GM23338 (cell line): Measurements from ENCODE around the gene DHRS13. TPM values are rescaled to one million over a fixed set of nuclear protein-coding genes. Genes with fewer than 3 reads are reported as not detected.

Experiments
- ATAC-seq: fragments of 200-7000 bp; cut with Tn5 transposase; 3 replicates; pipeline ENCODE4 v1.9.1; 2020
- DNase-seq: peaks from one replicate; pipeline ENCODE4 v3.0.0-alpha.2; 2015; ENCODE audit warnings: low spot score
- H2AFZ ChIP-seq: fragments of 200-600 bp; sonication (generic); 2 replicates; pipeline ENCODE4 v1.8.0; 2016; ENCODE audit warnings: antibody characterized with exemption, mild to moderate bottlenecking, moderate library complexity
- H3F3A ChIP-seq: fragments of 200-600 bp; sonication (generic); replicated peaks from 2 replicates; pipeline ENCODE4 v1.8.0; 2017; ENCODE audit warnings: antibody characterized with exemption, mixed run types, low read depth
- H3K27ac ChIP-seq: fragments of 200-600 bp; sonication (generic); 2 replicates; pipeline ENCODE4 v1.6.1; 2016; ENCODE audit warnings: low read depth
- H3K27me3 ChIP-seq: fragments of 200-600 bp; sonication (generic); 2 replicates; pipeline ENCODE4 v1.8.0; 2016; ENCODE audit warnings: mild to moderate bottlenecking, mixed run types, moderate library complexity; ENCODE audit not compliant: insufficient read depth
- H3K36me3 ChIP-seq: fragments of 200-600 bp; sonication (generic); 2 replicates; pipeline ENCODE4 v1.8.0; 2016; ENCODE audit warnings: mild to moderate bottlenecking; ENCODE audit not compliant: insufficient read depth
- H3K4me1 ChIP-seq: fragments of 200-600 bp; sonication (generic); 2 replicates; pipeline ENCODE4 v1.8.0; 2016; ENCODE audit warnings: mild to moderate bottlenecking, moderate library complexity; ENCODE audit not compliant: insufficient read depth
- H3K4me2 ChIP-seq: fragments of 200-600 bp; sonication (generic); 2 replicates; pipeline ENCODE4 v1.7.1; 2017; ENCODE audit warnings: mixed run types
- H3K4me3 ChIP-seq: fragments of 200-600 bp; sonication (generic); 2 replicates; pipeline ENCODE4 v1.6.1; 2016; ENCODE audit warnings: mixed run types
- H3K79me2 ChIP-seq: fragments of 200-600 bp; sonication (generic); replicated peaks from 2 replicates; pipeline ENCODE4 v1.8.0; 2017; ENCODE audit warnings: mild to moderate bottlenecking; ENCODE audit not compliant: insufficient read depth
- H3K9me2 ChIP-seq: fragments of 200-600 bp; sonication (generic); 2 replicates; pipeline ENCODE4 v1.8.0; 2017; ENCODE audit not compliant: insufficient read depth
- H4K20me1 ChIP-seq: fragments of 200-600 bp; sonication (generic); replicated peaks from 2 replicates; pipeline ENCODE4 v1.8.0; 2017; ENCODE audit warnings: mild to moderate bottlenecking; ENCODE audit not compliant: insufficient read depth
- H3K27ac Mint-ChIP-seq: 2 replicates; pipeline ENCODE4 v1.8.0; 2020; ENCODE audit warnings: inconsistent platforms, mild to moderate bottlenecking, moderate library complexity, mixed read lengths
- H3K27me3 Mint-ChIP-seq: 3 replicates; pipeline ENCODE4 v1.8.0; 2022; ENCODE audit warnings: low read depth, mild to moderate bottlenecking, moderate library complexity, mixed read lengths, inconsistent platforms; ENCODE audit not compliant: insufficient read depth, poor library complexity
- H3K36me3 Mint-ChIP-seq: 3 replicates; pipeline ENCODE4 v1.8.0; 2021; ENCODE audit warnings: low read depth, mild to moderate bottlenecking, inconsistent platforms, moderate library complexity, mixed read lengths
- H3K4me1 Mint-ChIP-seq: 3 replicates; pipeline ENCODE4 v1.8.0; 2020; ENCODE audit warnings: mild to moderate bottlenecking, inconsistent platforms, mixed read lengths
- H3K4me3 Mint-ChIP-seq: 3 replicates; pipeline ENCODE4 v1.8.0; 2021; ENCODE audit warnings: moderate library complexity, mild to moderate bottlenecking, inconsistent platforms, mixed read lengths
- H3K9me3 Mint-ChIP-seq: 3 replicates; pipeline ENCODE4 v1.8.0; 2020; ENCODE audit warnings: moderate library complexity, mild to moderate bottlenecking, inconsistent platforms, mixed read lengths
- CREB1 ChIP-seq: fragments of 250-450 bp; sonication (Bioruptor Pico); IDR thresholded peaks from 2 replicates; pipeline ENCODE4 v1.5.0; 2020; ENCODE audit warnings: low read depth, mild to moderate bottlenecking, moderate library complexity
- CTCF ChIP-seq, 2 experiments: fragments of 200-600 bp in 1 of 2; sonication (generic) in 1 of 2; conservative IDR thresholded peaks; 2 replicates each; pipeline versions ENCODE4 v1.5.1 to v1.6.1; 2016 to 2017; ENCODE audit warnings: antibody characterized with exemption in 2 of 2, low read depth in 2 of 2, mild to moderate bottlenecking in 2 of 2, moderate library complexity in 1 of 2
- EZH2 ChIP-seq: fragments of 200-600 bp; sonication (generic); IDR thresholded peaks from one replicate; pipeline ENCODE4 v1.8.0; 2017; ENCODE audit warnings: antibody characterized with exemption, mild to moderate bottlenecking, low read depth; ENCODE audit not compliant: unreplicated experiment
- EZH2phosphoT487 ChIP-seq: fragments of 200-600 bp; sonication (generic); IDR thresholded peaks from one replicate; pipeline ENCODE4 v1.8.1; 2018; ENCODE audit warnings: antibody characterized with exemption; ENCODE audit not compliant: unreplicated experiment
- JUNB ChIP-seq: IDR thresholded peaks from one replicate; pipeline ENCODE4 v1.6.1; 2016; ENCODE audit warnings: antibody characterized with exemption; ENCODE audit not compliant: unreplicated experiment
- NANOG ChIP-seq: IDR thresholded peaks from 2 replicates; pipeline ENCODE4 v1.6.1; 2016; ENCODE audit warnings: antibody characterized with exemption, borderline replicate concordance
- POLR2AphosphoS5 ChIP-seq: IDR thresholded peaks from 2 replicates; pipeline ENCODE4 v1.6.1; 2016; ENCODE audit warnings: antibody characterized with exemption, low read depth
- REST ChIP-seq: IDR thresholded peaks from one replicate; pipeline ENCODE4 v1.6.1; 2018; ENCODE audit warnings: antibody characterized with exemption; ENCODE audit not compliant: unreplicated experiment
- STAT1 ChIP-seq: IDR thresholded peaks from one replicate; pipeline ENCODE4 v1.6.1; 2016; ENCODE audit warnings: antibody characterized with exemption; ENCODE audit not compliant: unreplicated experiment
- ZNF114 ChIP-seq: fragments of 250-450 bp; sonication (Bioruptor Pico); IDR thresholded peaks from 2 replicates; pipeline ENCODE4 v1.5.0; 2020; ENCODE audit warnings: mild to moderate bottlenecking, moderate library complexity
- polyA plus RNA-seq: library from polyadenylated mRNA; unstranded; fragments of >200 nt; fragmentation: Nextera tagmentation; extraction: Ambion mirVana; gene quantifications from 2 replicates; pipeline ENCODE4 v1.2.1, GENCODE V29; 2016
- total RNA-seq: library from RNA; depleted of rRNA; stranded (reverse); fragments of >200 nt; shearing (Covaris generic); gene quantifications from 2 replicates; pipeline ENCODE4 v1.2.3, GENCODE V29; 2014
- TF ChIP-seq, protein P1 (sequence below): fragments of 250-450 bp; sonication (Bioruptor Pico); IDR thresholded peaks from 2 replicates; pipeline ENCODE4 v1.5.0; 2020; ENCODE audit warnings: mild to moderate bottlenecking, moderate library complexity

Gene DHRS13
- total and polyA plus RNA-seq, 2 experiments from 2014 or later: 5.4 to 34.2 TPM

DNA sequence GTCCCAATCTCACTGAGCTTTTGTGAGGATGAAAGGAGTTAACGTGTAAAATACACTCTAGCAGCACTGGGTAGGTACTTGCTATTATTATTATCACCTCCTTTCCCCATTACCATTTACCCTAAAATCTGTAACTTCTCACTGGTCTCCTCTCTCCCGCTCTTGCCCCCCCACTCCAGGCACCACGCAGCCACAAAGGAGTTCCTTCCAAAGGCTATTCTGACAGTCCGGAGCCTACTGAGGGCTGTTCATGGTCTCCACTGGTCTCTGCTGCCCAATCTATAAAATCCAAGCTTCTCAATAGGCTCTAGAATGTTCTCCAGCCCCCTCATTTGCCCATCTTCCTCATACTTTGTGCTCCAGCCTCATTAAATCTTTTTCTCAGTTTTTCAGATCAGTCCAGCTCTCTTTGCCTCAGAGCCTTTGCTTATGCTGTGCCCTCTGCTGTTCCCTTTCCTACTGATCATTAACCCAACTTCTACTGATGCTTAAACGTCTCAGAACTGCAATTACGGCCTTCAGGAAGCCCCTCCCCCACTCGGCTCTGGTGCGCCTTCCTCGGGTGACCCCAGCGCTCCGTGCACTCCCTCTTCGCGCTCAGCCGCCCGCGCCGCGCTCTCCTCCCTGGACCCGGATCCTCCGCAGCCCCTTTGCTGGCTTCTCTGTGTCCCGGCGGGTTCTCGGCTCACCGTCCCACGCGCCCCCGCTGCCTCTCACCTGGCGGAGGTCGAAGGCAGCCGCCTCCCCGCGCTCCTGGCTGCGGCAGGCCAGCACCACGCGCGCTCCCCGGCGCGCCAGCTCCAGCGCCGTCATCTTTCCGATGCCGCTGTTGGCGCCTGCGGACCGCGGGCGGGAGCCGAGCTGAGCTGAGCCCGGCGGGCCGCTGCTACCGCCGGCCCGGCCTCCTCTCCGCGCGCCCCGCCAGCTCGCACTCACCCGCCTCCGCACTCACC, 737 bp downstream of the DHRS13 start:
- Histone ChIP-seq H3K4me2 (peak overlapping the region; percentile 92), H2AFZ (peak overlapping the region; percentile 95), H3K9me2 (no peaks in the 10 kb centered on the region), H3K4me1 (peaks cover 23% of the 10 kb centered on the region), H3K79me2 (peaks cover 19% of the 10 kb centered on the region; the same call in 1 of the 2 replicates), H3K27me3 (no peaks in the 10 kb centered on the region), H3K4me3 (peak overlapping the region; percentile 92), H3K36me3 (peaks cover 5% of the 10 kb centered on the region; the same call in 1 of the 2 replicates), H3F3A (peaks cover 44% of the 10 kb centered on the region), H4K20me1 (peaks cover 5% of the 10 kb centered on the region), H3K27ac (no peak overlapping the region)
- TF ChIP-seq EZH2phosphoT487: no peak
- TF ChIP-seq NANOG: no peak
- no peak for TF ChIP-seq STAT1
- TF ChIP-seq ZNF114: no peak
- TF ChIP-seq, protein P1, sequence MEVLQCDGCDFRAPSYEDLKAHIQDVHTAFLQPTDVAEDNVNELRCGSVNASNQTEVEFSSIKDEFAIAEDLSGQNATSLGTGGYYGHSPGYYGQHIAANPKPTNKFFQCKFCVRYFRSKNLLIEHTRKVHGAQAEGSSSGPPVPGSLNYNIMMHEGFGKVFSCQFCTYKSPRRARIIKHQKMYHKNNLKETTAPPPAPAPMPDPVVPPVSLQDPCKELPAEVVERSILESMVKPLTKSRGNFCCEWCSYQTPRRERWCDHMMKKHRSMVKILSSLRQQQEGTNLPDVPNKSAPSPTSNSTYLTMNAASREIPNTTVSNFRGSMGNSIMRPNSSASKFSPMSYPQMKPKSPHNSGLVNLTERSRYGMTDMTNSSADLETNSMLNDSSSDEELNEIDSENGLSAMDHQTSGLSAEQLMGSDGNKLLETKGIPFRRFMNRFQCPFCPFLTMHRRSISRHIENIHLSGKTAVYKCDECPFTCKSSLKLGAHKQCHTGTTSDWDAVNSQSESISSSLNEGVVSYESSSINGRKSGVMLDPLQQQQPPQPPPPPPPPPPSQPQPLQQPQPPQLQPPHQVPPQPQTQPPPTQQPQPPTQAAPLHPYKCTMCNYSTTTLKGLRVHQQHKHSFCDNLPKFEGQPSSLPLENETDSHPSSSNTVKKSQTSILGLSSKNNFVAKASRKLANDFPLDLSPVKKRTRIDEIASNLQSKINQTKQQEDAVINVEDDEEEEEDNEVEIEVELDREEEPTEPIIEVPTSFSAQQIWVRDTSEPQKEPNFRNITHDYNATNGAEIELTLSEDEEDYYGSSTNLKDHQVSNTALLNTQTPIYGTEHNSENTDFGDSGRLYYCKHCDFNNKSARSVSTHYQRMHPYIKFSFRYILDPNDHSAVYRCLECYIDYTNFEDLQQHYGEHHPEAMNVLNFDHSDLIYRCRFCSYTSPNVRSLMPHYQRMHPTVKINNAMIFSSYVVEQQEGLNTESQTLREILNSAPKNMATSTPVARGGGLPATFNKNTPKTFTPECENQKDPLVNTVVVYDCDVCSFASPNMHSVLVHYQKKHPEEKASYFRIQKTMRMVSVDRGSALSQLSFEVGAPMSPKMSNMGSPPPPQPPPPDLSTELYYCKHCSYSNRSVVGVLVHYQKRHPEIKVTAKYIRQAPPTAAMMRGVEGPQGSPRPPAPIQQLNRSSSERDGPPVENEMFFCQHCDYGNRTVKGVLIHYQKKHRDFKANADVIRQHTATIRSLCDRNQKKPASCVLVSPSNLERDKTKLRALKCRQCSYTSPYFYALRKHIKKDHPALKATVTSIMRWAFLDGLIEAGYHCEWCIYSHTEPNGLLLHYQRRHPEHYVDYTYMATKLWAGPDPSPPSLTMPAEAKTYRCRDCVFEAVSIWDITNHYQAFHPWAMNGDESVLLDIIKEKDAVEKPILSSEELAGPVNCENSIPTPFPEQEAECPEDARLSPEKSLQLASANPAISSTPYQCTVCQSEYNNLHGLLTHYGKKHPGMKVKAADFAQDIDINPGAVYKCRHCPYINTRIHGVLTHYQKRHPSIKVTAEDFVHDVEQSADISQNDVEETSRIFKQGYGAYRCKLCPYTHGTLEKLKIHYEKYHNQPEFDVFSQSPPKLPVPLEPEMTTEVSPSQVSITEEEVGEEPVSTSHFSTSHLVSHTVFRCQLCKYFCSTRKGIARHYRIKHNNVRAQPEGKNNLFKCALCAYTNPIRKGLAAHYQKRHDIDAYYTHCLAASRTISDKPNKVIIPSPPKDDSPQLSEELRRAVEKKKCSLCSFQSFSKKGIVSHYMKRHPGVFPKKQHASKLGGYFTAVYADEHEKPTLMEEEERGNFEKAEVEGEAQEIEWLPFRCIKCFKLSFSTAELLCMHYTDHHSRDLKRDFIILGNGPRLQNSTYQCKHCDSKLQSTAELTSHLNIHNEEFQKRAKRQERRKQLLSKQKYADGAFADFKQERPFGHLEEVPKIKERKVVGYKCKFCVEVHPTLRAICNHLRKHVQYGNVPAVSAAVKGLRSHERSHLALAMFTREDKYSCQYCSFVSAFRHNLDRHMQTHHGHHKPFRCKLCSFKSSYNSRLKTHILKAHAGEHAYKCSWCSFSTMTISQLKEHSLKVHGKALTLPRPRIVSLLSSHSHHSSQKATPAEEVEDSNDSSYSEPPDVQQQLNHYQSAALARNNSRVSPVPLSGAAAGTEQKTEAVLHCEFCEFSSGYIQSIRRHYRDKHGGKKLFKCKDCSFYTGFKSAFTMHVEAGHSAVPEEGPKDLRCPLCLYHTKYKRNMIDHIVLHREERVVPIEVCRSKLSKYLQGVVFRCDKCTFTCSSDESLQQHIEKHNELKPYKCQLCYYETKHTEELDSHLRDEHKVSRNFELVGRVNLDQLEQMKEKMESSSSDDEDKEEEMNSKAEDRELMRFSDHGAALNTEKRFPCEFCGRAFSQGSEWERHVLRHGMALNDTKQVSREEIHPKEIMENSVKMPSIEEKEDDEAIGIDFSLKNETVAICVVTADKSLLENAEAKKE (CRISPR knock-in tag): no peak
- no peak for TF ChIP-seq POLR2AphosphoS5
- TF ChIP-seq JUNB: no peak
- no peak for TF ChIP-seq EZH2
- TF ChIP-seq CTCF (conservative IDR thresholded peaks at IDR 0.05; ENCODE audit: low read depth in 2 of 2): no peak
- no peak for TF ChIP-seq CREB1 (CRISPR knock-in tag)
- no peak for TF ChIP-seq REST
- ATAC-seq (peak; percentile 53), DNase-seq (peak; percentile 71)
- peaks cover 31% of the 10 kb centered on the region for H3K27me3 Mint-ChIP-seq
- H3K9me3 Mint-ChIP-seq: no peaks in the 10 kb centered on the region; the same call in 1 of the 3 replicates
- peak overlapping the region; percentile 82 for H3K4me3 Mint-ChIP-seq
- peaks cover 38% of the 10 kb centered on the region for H3K36me3 Mint-ChIP-seq
- H3K4me1 Mint-ChIP-seq: peaks cover 43% of the 10 kb centered on the region
- peak overlapping the region; percentile 23; the same call in 1 of the 2 replicates for H3K27ac Mint-ChIP-seq
